AG09319 (cell line): ENCODE data around the gene RCAN2.

Source experiments
- DNase-seq: peaks from one replicate; pipeline ENCODE4 v3.0.0-alpha.2; 2010; ENCODE audit warnings: low read depth; ENCODE audit errors: extremely low read depth
- CTCF ChIP-seq: IDR thresholded peaks from 2 replicates; pipeline ENCODE4 v1.5.1; 2011; ENCODE audit warnings: low read depth, mild to moderate bottlenecking, inconsistent platforms, low read length, moderate library complexity

RCAN2 gene

DNA sequence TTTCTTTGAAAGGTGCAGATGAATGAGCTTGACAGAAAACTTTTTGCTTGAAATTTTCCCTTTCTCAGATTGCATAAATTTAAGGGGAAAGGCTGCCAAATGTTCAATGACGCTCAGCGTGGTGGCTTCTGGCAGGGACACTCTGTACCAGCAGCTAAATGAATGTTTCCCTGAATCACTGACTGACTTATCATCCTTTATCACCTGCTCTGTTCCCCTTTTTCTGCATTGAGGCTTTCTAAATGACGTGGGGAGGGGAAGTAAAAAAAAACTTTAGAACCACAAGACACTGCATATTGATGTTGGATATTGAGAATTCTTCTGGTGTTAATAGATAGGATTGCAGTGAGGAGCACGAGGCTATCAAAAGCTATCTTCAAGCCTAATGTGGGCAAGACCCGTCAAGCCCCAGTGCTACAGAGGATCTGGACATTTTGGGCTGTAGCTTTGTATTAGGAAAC is 273.5 kb downstream of the RCAN2 start:
- no peak for TF ChIP-seq CTCF
- DNase-seq: no peak

DNA sequence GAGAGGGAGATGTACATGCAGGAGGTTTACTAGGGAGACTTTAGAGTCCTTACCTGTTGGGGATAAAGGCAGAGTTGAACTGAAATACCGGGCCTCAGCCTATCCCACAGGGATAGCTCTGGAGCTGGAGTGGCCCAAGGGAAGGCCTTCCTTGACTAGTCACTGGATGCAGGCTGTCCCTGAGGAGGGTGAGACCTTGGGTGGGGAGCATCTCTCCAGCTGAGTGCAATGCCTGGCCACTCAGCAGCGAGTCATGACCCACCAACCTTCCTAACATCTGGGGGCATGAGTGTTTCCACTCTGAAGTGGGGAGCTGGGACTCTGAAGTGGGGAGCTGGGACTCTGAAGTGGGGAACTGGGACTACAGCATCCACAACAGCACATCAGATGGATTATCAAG is 274.4 kb downstream of the RCAN2 start:
- no peak for TF ChIP-seq CTCF

DNA sequence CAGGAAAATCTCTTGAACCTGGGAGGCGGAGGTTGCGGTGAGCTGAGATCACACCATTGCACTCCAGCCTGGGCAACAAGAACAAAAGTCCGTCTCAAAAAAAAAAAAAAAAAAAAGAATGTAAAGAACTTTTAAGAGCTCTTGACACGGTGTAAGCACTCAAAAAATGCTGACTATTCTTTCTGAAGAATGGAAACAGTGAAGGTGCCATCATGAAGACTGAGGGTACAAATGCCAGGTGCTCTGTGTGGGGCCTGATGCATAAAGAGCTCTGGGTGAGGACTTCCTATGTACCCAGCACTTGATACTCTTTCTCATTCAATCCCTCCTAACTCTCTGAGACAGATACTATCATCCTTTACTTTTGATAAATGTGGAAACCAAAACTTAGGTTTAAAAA is 275.5 kb downstream of the RCAN2 start:
- DNase-seq: no peak
- TF ChIP-seq CTCF: no peak

More for the DNA sequence above, 274.4 kb downstream of the RCAN2 start:
- DNase-seq: no peak

DNA sequence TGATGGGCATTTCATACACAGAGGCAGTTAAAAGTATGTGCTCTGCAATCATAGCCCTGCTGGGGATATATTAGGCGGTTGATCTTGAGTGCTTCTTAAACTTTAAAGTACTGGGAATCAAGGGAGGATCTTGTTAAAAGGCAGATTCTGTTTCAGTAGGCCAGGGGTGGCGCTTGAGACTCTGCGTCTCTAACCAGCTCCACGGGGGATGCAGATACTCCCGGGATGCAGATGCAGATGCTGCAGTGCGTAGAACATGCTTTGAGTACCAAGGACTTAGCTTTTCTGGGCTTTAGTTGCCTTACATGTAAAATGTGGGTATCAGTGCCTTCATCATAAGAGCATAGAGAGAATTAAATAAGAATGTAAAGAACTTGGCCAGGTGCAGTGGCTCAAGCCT is 276.0 kb downstream of the RCAN2 start:
- no peak for DNase-seq
- no peak for TF ChIP-seq CTCF

- no peak for DNase-seq
- no peak for TF ChIP-seq CTCF
Measured at GRCh38 chr6:46211917-46212316, 279.3 kb downstream of the RCAN2 start.

DNA sequence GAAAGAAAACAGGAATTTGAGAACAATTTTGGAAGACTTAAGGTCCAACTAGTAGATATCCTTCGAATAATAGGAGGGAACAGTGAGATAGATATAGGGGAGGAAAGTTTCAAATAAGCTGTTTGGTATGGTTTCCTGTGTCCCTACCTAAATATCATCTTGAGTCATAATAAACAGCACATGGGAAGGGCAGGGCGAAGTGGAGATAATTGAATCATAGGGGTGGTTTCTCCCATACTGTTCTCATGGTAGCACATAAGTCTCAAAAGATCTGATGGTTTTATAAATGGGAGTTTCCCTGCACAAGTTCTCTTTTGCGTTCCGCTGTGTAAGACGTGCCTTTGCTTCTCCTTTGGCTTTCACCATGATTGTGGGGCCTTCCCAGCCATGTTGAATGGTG is 281.0 kb downstream of the RCAN2 start:
- no peak for TF ChIP-seq CTCF
- DNase-seq: no peak

GRCh38 chr6:46208303-46208702 is 282.9 kb downstream of the RCAN2 start:
- DNase-seq: no peak
- TF ChIP-seq CTCF: no peak
